MCF 10A (cell line): ENCODE data around the gene TSHB. TPM values are rescaled to one million over a fixed set of nuclear protein-coding genes. Genes with fewer than 3 reads are reported as not detected.

Experiments
- BruUV-seq: library from RNA; stranded (reverse); fragments of 400-500 nt; replicated peaks from 2 replicates; lab custom pipeline; 2021; lab: Mats Ljungman, UMichigan
- CTCF ChIA-PET: fragments of 300-600 bp; sonication (Branson Sonifier 250); formaldehyde crosslinking; extraction: SDS; loops from one replicate; lab custom pipeline; 2021; ENCODE audit warnings: antibody characterized with exemption, inconsistent platforms; lab: Yijun Ruan, JAX
- POLR2A ChIA-PET: fragments of 300-600, 350-650 bp; sonication (Branson Sonifier 250); formaldehyde crosslinking; extraction: SDS; loops from one replicate; lab custom pipeline; 2020; ENCODE audit warnings: antibody characterized with exemption, inconsistent platforms; lab: Yijun Ruan, JAX
- DNase-seq: peaks from one replicate; pipeline ENCODE4 v3.0.0-alpha.2; 2018; ENCODE audit not compliant: unreplicated experiment
- H3K27ac Mint-ChIP-seq: one replicate; pipeline ENCODE4 v1.8.0; 2022; ENCODE audit warnings: mild to moderate bottlenecking, low read depth, mixed read lengths; ENCODE audit not compliant: unreplicated experiment
- H3K27me3 Mint-ChIP-seq: one replicate; pipeline ENCODE4 v1.8.0; 2022; ENCODE audit warnings: mixed read lengths; ENCODE audit not compliant: insufficient read depth, unreplicated experiment
- H3K36me3 Mint-ChIP-seq: one replicate; pipeline ENCODE4 v1.8.0; 2022; ENCODE audit warnings: mild to moderate bottlenecking, moderate library complexity, mixed read lengths; ENCODE audit not compliant: insufficient read depth, unreplicated experiment
- H3K4me1 Mint-ChIP-seq: one replicate; pipeline ENCODE4 v1.8.0; 2022; ENCODE audit warnings: mixed read lengths; ENCODE audit not compliant: insufficient read depth, unreplicated experiment
- H3K4me3 Mint-ChIP-seq: one replicate; pipeline ENCODE4 v1.8.0; 2022; ENCODE audit warnings: mild to moderate bottlenecking, moderate library complexity, mixed read lengths; ENCODE audit not compliant: unreplicated experiment
- H3K9me3 Mint-ChIP-seq: one replicate; pipeline ENCODE4 v1.8.0; 2022; ENCODE audit warnings: mixed read lengths; ENCODE audit not compliant: unreplicated experiment
- CTCF ChIP-seq: fragments of 200-600 bp; IDR thresholded peaks from one replicate; pipeline ENCODE4 v1.8.0; 2022; ENCODE audit warnings: antibody characterized with exemption, mild to moderate bottlenecking; ENCODE audit not compliant: unreplicated experiment
- intact Hi-C: fragments of 100-400 bp; cut with micrococcal nuclease; formaldehyde crosslinking; loops from 2 replicates; pipeline ENCODE4 v1.14.1; 2022
- total RNA-seq: library from RNA; stranded (reverse); gene quantifications from 2 replicates; pipeline ENCODE4 v1.2.3, GENCODE V29; 2022

Gene TSHB
- total RNA-seq, 1 experiment from 2014 or later, result not detected

GRCh38 chr1:115063228-115063901 is 33.7 kb downstream of the TSHB start:
- TF ChIP-seq CTCF, result no peak
- TSS peak; percentile 63 for BruUV-seq
- H3K27ac Mint-ChIP-seq, result no peak overlapping the region
- H3K4me3 Mint-ChIP-seq, result no peak overlapping the region
- H3K4me1 Mint-ChIP-seq, result peaks cover 17% of the 10 kb centered on the region
- no peaks in the 10 kb centered on the region for H3K9me3 Mint-ChIP-seq
- H3K27me3 Mint-ChIP-seq, result no peaks in the 10 kb centered on the region
- H3K36me3 Mint-ChIP-seq, result no peaks in the 10 kb centered on the region
- CTCF ChIA-PET, result interaction anchor here (0.6 to 5.2 kb wide), 2 partner anchors 10 to 1651 kb away, joined by 3 to 38 read pairs; no protein-coding TSS in a partner anchor
- no peak for DNase-seq
- intact Hi-C loops, result no loop called here
- POLR2A ChIA-PET, result no interaction called here

GRCh38 chr1:115064461-115064860 is 34.8 kb downstream of the TSHB start:
- Mint-ChIP-seq H3K9me3 (no peaks in the 10 kb centered on the region), H3K4me3 (no peak overlapping the region), H3K36me3 (peaks cover 5% of the 10 kb centered on the region), H3K27ac (no peak overlapping the region), H3K27me3 (no peaks in the 10 kb centered on the region), H3K4me1 (peaks cover 28% of the 10 kb centered on the region)
- ChIA-PET CTCF (interaction anchor here (0.6 to 5.2 kb wide), 2 partner anchors 11 to 316 kb away, joined by 3 to 38 read pairs; no protein-coding TSS in a partner anchor), POLR2A (no interaction called here)
- TF ChIP-seq CTCF, result no peak
- intact Hi-C loops, result no loop called here
- no TSS peak for BruUV-seq
- DNase-seq, result no peak

GRCh38 chr1:115065021-115065420 is 35.4 kb downstream of the TSHB start:
- TF ChIP-seq CTCF, result no peak
- Mint-ChIP-seq H3K27ac (no peak overlapping the region), H3K36me3 (peaks cover 6% of the 10 kb centered on the region), H3K27me3 (no peaks in the 10 kb centered on the region), H3K9me3 (no peaks in the 10 kb centered on the region), H3K4me3 (no peak overlapping the region), H3K4me1 (peaks cover 34% of the 10 kb centered on the region)
- BruUV-seq, result no TSS peak
- CTCF ChIA-PET, result interaction anchor here (0.6 to 5.2 kb wide), 5 partner anchors 12 to 315 kb away, joined by 3 to 38 read pairs (median 4); no protein-coding TSS in a partner anchor
- POLR2A ChIA-PET, result interaction anchor here (1.7 kb wide), 1 partner anchor 13 kb away, joined by 5 read pairs; no protein-coding TSS in a partner anchor
- no peak for DNase-seq
- intact Hi-C loops, result no loop called here

GRCh38 chr1:115067161-115067859 is 37.7 kb downstream of the TSHB start:
- peak; percentile 42 for DNase-seq
- ChIA-PET CTCF (interaction anchor here (1.8 to 5.2 kb wide), 3 partner anchors 14 to 46 kb away, joined by 6 to 38 read pairs (median 14); no protein-coding TSS in a partner anchor), POLR2A (interaction anchor here (0.9 to 1.4 kb wide), 2 partner anchors 9 to 19 kb away, joined by 3 to 5 read pairs; no protein-coding TSS in a partner anchor)
- no TSS peak for BruUV-seq
- no peak for TF ChIP-seq CTCF
- Mint-ChIP-seq H3K4me1 (peaks cover 34% of the 10 kb centered on the region), H3K4me3 (no peak overlapping the region), H3K9me3 (no peaks in the 10 kb centered on the region), H3K27ac (no peak overlapping the region), H3K36me3 (peaks cover 6% of the 10 kb centered on the region), H3K27me3 (no peaks in the 10 kb centered on the region)
- intact Hi-C loops, result no loop called here
